HG03135 (cell line): Measurements from ENCODE around the gene SH2D2A.

ENCODE experiments used
- ATAC-seq: cut with Tn5 transposase; IDR thresholded peaks from one replicate; pipeline ENCODE4 v1.9.1; 2021; ENCODE audit warnings: mild to moderate bottlenecking, moderate library complexity; ENCODE audit not compliant: unreplicated experiment

The SH2D2A gene

DNA sequence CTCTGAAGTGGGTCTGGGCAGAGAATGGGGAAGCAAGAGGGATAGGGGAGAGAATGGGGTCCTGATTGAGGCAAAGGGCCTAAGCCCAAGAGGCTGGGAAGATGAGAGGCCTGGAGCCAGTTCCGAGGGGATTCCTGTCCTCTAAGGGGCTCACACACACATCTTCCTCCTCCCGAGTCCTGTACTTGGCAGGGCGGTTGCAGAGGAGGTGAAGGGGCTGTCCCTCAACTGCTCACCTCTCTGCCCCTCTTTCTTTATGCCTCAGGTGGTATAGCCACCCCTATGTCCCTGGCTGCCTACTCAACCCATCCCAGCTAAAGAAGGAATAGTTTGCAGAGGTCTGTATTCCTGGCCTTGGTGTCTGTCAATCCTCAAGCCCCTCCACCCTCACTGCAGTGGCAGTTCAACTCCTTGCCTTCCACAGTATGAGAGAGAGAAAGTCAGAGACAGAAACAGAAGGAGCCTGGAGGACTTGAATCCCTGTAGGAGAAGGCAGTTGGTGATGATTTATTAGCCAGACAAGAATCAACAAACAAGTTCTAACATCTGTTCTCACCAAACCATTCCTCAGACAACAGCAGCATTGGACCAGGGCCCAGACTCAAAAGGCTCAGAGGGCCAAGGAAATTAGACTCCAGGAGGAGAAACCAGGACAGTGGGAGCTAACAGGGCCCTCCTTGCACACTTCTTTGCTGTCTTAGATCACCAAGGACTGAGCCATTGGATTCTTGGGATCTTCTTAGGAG, 10.7 kb downstream of the SH2D2A start:
- ATAC-seq: no peak

DNA sequence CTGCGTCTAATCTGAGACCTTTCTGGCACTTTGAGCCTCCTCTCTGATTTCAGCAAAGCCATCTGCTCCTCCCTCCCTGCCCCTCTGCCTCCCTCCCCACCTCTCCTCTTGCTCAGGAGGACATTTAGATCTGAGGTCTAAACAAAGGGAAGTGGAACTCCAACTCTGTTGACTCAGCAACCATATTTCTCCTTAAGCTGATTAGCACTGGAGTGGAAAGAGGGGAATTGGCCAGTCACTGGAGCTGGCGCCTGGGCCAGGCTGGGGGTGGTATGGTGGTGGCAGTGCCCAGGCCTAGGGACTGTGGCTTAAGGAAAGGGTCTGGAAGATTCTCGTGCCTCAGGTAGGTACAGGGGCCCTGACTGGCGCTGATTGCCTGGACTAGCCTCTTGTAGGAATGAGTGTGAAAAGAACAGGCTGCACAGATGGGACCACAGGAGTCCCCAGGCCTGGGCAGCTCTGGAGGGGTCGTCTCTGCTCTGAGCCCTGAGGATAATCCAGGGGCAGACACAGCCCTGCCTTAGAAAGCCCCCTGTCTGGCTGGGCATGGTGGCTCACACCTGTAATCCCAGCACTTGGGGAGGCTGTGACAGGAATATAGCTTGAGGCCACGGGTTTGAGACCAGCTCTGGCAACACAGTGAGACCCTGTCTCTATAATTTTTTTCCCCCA, 11.9 kb downstream of the SH2D2A start:
- ATAC-seq: no peak

DNA sequence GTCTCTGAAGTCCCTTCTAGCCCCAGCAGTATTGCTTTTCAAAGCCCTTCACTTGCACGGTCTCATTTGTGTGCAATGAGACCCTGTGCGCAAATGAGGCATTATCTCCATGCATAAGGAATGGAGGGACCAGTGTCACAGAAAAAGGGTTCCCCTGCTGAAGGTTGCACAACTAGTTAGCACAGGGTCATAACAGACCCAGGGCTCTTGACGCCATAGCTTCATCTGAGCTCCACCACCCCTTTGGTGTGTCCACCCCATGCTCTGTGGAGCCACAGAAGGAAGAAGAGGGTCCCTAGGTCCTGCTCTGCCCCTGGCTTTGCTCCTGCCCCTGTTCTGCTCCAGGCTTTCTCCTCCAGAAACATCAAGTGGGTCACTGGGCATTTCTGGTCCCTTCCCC, 12.6 kb downstream of the SH2D2A start:
- ATAC-seq: no peak

DNA sequence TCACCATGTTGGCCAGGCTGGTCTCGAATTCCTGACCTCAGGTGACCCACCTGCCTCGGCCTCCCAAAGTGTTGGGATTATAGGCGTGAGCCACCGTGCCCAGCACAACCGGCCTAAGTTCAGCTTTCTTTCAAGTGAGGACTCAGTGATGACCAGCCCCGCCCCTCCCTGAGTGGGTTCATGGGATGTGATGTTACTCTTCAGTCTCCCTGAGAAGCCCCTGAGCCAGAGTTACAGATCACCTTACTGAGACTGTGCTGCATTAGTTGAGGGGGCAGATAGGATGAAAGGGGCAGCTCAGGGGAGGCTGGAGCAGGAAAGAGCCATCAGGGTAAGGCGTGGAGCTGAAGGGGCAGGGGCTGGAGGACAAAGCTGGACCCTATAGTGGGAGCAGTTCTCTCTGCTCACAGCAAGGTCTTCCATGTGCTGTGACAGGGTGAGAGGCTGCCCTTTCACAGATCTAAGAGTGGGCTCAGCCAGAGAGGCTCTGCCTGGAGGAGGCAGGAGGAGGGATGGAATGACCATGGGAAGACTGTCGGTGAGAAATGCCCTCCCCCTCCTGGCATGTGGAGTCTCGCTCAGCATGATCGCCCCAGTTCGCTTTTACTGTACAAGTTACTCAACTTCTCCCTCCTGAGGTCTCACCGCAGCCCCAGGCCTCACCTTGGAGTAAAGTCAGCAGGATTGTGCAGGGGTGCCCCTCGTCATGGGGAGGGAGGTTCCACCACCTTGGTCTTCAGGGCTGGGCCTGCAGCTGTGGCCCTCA, 13.4 kb downstream of the SH2D2A start:
- ATAC-seq: no peak

DNA sequence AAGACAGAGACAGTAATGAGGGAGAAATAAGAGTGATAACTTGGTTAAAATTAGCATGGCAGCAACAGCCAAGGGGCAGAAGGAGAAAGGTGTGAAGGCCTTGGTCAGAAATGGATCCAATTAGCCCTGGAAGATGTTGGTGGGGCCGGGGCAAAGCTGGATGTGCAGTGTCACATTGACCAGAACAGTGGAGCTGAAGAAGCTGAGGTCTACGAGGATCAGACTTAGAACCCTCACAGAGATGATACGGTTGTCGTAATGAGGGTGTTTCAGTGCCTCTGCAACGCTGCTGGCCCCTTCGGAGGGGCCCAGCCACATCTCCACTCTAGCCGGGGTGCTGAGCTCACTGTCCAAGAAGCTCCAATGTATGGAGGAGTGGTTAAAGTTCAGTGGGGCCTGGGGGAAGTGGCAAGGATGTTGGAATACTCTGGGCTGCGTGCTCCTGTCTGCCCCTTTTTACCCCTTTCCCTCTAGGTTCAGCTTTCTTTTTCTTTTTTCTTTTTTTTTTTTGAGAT, 14.2 kb downstream of the SH2D2A start:
- no peak for ATAC-seq

DNA sequence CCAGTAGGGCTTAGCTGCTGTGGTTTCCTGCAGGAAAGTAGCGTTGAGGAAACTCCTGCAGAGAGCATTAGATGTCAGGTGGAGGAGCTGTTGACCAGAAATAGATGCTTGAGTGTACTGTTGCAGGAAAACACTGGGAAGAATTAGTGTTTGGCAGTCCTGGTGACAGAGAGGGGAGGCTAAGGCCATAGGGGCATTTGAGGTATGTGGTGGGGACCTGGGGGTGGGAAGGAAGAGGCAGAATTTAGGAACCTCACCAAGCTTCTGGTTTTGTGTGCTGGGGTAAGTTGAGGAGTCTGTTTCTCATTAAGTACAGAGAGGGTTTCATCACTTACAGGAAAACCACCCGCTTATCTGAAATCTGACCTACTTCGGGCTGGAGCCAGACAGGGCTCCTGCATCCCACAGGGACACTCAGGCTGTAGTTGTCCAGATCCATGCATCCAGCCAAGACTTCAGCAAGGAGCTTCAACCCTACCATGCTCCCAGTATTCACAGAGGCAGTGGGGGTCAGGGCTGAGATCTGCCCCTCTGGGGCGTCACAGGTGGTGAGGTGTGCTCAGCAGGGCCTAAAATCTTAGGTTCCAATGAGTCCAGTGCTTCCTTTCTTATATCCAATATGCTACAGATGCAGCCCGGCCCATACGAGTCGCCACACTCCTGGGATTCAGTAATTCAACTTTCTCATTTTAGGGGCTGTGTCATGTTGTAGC, 15.1 kb downstream of the SH2D2A start:
- no peak for ATAC-seq

DNA sequence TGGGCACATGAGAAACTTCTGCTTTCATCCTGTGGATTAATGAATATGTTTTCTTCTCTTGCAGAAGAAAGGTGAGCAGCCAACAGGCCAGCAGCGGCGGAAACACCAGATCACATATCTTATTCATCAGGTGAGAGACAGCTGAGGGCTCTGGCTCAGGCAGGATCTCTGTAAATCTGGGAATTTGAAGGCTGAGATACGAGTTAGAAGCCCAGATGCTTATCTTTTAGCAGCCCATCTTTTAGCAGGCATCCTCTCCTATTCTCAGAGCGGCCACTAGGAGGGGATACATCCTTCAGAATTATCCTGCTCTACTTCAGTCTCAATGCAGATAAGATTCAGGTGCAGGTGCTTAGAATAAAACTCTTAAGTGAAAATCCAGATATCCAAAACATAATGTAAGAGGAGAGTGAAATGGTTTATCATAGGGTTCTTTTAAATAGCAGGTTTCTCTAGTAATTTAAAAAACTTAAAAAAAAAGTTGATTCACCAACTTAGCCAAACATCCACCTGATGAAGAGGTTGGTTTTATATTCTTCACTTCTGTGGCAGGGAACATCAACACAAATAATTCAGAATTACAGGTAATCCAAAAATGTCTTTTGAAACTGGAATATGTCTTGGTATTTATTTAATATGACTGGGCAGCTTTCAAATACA, 19.3 kb downstream of the SH2D2A start:
- no peak for ATAC-seq

DNA sequence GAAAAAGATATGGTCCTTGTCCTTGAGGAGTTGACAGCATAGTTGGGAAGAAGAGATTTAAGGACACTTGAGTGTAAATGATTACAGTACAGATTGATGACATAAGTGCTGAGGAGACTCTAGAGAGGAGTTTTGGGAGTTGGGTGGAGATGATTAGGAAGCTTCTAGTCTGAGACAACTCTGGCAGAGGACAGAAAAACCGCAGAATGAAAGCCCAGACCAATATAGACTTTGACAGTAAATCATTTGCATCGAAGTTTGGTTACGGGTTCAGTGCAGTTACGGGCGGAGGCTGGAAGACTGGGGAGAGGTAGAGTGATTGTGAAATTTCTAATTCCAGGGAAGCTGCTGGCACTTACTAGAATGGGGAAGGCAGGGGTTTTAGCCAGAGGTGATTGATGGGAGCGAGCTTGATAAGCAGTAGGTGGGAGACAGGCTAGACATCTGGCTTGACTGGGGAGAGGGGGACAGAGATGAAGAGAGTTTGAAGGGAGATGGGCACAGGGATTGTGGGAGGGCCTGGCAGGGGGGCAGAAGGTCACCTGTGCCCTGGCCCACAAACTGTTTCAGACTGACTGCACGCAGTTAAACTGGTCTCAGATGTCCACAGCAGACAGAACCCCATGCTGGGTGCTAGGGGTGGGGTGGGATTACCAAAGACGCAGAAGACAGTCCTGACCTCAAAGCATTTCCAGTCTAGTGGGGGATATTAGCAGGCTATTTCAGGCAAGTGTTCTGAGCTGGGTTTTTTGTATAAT, 20.1 kb downstream of the SH2D2A start:
- no peak for ATAC-seq

DNA sequence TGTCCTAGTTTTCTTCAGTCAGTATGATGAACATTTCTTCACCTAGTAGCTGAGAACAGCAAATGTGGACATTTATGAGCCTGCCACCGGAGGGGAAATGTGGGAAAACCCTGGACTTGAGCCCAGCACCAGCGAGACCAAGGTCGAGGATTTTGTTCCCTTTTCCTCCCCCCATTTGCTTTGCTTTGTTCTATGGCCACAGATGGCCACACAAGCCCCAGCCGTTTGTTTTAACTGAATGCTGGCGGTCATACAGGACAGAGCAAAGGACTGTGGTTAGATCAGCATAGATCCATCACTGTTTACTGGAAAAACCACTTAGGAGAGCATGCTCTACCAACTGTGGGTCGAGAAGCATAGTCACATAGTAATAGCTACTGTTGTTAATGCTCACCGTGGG, 20.9 kb downstream of the SH2D2A start:
- ATAC-seq: no peak

DNA sequence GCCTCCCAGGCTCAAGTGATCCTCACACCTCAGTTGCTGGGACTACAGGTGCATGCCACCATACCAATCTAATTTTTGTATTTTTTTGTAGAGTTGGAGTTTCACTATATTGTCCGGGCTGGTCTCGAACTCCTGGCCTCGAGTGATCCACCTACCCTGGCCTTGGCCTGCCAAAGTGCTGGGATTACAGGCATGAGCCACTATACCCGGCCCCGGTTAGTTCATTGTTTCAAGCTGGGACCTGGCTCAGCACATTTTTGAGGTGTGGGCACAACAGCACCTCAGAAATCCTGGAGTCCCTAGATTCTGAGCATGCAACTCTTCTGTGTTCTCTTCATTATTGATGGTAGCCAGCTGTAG, 21.3 kb downstream of the SH2D2A start:
- ATAC-seq: no peak

DNA sequence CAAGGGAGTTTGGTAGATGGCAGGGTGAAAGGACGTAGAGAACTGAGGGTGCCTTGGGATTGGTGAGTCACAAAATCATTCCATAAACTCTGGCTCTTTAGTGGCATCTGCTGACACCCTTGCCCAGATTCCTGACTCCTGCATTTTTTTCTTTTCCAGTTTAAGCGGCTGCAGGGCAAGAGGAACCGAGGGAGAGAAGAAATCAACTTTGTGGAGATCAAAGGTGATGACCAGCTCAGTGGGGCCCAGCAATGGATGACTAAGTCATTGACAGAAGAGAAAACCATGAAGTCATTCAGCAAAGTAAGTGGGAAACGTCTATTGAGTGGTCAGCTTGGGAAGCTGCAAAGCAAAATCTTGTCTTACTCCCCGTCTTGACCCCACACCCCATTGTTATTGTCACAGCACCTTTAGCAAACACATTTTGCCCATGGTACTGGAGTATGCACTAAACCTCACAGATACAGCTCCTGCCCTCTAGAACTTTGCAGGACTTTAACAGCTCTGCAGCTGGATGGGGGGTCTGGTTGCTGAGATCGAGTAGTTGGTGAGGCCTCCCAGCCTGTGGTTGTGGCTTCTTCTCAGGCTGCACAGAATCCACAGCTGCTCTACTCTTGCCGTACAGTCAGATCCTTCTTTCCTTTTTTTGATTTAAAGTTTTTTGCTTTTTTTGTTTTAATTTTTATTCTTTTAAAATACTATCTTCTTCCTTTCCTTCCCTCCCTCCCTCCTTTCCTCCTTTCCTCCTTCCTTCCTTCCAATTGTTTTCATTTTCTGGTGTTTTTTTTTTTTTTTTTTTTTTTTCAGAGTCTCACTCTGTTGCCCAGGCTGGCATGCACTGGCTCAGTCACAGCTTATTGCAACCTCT, 21.9 kb downstream of the SH2D2A start:
- ATAC-seq: no peak

DNA sequence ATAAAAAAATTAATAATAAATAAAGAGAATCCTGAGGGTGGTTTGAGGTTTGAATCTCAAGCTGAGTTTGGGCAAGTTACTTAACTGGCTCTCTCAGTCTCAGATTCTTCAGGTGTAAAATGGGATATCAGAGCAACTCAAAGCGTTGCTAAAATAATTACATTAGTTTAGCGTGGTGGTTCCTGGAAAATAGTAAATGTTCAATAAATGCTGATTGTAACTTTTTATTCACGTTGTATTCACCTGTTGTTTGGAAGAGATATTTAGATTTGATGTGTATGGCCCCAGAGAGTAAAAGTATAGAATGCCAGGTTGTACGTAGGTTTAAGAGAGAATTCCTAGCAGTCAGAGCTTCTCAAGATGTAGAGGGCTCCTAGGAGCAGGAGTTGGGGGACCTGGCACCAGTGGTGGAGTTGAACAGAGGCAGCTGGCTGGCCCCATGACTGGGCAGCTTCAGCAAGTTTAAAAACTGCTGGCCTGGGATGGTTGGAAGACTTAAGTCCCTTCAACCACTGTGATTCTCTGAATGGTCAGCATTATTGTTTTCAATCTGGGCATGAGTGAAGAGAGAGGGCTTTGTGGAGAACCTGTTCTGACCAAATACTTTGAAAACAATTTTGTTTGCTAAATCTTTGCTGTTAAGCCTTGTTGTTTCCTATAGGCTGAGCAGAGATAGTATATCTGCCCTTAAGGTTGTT, 26.9 kb downstream of the SH2D2A start:
- no peak for ATAC-seq

DNA sequence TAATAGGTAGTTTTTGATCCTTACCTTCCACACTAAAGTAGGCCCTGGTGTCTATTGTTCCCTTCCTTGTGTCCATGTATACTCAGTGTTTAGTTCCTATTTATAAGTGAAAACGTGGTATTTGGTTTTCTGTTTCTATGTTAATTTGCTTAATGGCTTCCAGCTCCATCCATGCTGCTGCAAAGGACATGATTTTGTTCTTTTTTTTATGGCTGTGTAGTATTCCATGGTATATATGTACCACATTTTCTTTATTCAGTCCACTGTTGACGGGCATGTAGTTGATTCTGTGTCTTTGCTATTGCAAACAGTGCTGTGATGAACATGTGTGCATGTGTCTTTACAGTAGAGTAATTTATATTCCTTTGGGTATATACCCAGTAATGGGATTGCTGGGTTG, 28.5 kb downstream of the SH2D2A start:
- ATAC-seq: no peak

DNA sequence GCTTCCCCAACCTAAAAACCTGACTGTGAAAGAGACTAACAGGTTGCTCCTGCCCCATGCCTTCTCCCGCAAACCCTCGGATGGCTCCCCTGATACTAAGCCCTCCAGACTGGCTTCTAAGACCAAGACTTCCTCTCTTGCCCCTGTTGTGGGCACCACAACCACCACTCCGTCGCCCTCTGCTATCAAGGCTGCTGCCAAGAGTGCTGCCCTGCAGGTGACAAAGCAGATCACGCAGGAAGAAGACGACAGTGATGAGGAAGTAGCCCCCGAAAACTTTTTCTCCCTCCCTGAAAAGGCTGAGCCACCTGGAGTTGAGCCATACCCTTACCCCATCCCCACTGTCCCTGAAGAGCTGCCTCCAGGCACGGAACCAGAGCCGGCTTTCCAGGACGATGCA, 30.0 kb downstream of the SH2D2A start:
- no peak for ATAC-seq

DNA sequence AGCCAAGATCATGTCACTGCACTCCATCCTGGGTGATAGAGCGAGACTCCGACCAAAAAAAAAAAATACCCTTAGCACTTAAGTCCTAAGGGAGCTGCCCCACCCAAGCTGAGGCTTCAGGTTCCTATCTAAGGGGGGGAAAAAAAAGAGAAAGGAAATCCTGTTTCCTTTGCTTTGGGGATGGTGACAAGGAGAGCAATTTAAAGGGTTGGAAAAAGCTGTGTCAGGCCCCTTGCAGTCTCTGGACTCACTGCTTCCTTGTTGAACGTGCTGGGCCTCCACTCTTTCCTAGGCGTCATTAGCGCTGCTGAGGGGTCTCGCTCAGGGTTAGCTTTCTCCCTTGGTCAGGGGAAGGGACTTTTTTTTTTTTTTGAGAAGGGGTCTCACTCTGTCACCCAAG, 31.2 kb downstream of the SH2D2A start:
- ATAC-seq: no peak

DNA sequence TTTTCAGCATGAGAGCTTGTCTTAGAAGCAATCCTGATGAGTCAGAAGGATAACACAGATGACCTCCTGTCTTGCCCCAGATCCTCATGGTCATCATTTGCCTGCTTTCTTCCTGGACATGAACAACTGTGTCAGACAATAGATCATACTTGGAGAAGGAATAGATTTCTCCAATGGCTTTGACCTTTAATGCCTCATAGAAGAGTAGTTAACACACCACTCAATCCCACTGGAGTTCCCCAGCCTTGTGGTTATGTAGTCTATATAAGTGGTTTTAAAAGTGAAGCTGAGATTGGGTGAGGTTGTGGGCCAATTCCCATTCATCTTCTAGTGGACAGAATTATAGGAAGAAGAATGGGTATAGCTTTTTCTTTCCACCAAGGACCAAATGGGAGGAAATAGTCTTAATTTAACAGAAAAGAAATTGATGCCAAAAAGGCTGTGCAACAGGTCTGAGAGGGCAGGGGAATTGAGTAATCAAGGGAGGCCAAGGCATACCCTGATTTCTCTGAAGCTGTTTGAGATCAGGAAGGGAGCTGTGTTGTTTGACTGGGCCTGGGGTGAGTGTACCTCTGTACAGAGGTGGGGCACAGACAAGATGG, 35.0 kb downstream of the SH2D2A start:
- no peak for ATAC-seq

DNA sequence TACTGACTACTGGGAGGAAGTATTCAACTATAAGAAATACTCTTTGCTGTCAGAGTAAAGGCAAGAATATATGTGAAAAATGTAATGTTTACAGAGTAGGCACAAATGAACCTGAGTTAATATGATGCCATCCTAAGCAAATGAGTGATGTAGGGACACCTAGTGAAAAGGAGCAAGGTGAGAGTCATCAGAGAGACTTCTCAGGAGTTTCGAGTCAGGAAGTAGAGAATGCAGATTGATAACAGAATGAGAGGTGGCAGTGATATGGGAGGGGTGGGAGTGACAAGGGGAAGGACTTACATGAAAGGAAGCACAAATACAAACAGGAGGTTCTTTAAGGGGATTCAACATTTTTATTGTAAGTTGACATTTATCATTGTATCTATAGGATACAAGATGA, 39.1 kb downstream of the SH2D2A start:
- ATAC-seq: no peak

DNA sequence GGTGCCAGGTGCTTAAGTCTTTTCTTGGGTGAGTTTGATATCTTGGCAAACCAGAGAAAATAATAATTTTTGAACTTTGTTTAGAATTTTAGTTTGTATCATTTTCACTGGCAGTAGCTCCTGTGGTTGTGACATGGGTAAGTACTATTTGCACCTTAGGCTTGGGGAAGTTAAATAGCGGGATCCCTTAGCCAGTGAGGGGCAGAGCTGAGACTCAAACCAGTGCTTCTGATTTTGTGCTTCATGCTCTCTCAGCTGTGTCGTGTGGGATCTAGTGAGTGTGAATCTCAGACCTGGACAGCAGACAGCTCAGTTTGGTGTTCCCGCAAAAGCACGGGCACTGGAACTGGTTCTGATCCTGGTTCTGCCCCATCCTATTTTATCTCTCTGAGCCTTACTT, 39.7 kb downstream of the SH2D2A start:
- ATAC-seq: no peak
